ENCODE measurements around the gene DHX8. TPM values are rescaled to one million over a fixed set of nuclear protein-coding genes. Genes with fewer than 3 reads are reported as not detected.

DHX8 gene
- 100 to 1,000 TPM in 1 of 5 donors, 10 to 100 TPM in 4; 68.9 to 103 (median 76.1) TPM for total RNA-seq
- 44.3 TPM for total RNA-seq (2013)
- 90.5 to 153 (median 131) reads per million in 29 experiments for total RNA-seq

DNA sequence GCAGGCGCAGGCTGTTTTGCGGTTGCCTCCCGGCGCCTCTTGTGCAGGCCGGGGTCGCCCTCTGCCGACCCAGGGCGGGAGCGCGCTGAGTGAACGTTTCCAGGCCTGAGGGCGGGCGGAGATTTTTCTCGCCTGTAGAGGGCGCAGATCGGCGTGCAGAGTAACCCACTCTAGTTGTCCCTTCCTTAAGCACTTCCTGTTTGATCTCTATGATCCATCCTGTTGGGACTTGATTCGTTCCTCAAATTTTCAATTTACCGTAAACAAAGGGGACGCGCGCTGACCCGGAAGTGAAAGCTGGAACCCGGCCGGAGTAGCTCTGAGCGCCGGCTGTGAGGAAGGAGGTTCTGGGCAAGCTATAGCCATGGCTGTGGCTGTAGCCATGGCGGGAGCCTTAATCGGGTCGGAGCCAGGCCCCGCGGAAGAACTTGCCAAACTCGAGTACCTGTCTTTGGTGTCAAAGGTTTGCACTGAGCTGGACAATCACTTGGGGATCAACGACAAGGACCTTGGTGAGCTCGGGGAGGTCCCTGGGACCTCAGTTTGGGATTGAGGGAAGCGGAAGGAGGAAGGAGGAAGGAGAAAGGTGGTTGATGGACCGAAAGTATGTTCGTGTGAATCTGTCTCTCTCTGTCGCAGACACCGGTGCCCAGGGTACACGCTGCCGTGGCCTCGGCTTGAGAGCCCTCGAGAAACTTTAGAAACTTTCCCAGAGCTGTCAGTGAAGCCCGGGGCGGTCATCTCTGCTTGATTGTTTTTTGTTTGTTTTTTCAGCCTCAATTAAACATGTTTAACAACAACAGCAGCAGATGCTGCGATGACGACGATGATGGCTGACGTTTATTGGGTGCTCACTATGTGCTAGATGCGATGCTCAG, at the start of gene DHX8:
TSS of gene DHX8 (plus strand) at position 302 of the 878 bp plus-strand sequence. CDS start at position 365, 63 bp downstream.
- peak within 1 kb of the TSS; percentile 100 for H3K4me3 Mint-ChIP-seq
- H3K36me3 Mint-ChIP-seq = peaks cover 3% of the 10 kb centered on the region
- Histone ChIP-seq H3K9me3 (no peaks in the 10 kb centered on the region), H3K27ac (ENCODE audit: low read length) (peak within 1 kb of the TSS; percentile 70), H3K4me3 (ENCODE audit: control insufficient read depth in 1 of 2, extremely low read depth in 1 of 2, low read length in 1 of 2) (peak within 1 kb of the TSS; percentile 85 to 96), H3K36me3 (ENCODE audit: control insufficient read depth in 2 of 2, extremely low read depth in 1 of 2, insufficient read depth in 1 of 2, low read length in 1 of 2) (no peaks in the 10 kb centered on the region), H3K27me3 (replicated peaks in 1 of 2; ENCODE audit: control insufficient read depth in 2 of 2, extremely low read depth in 1 of 2, insufficient read depth in 2 of 2, low read length in 1 of 2) (no peaks in the 10 kb centered on the region), H3K4me1 (ENCODE audit: control insufficient read depth in 1 of 2, extremely low read depth in 1 of 2, insufficient read depth in 2 of 2, low read length in 2 of 2) (peaks cover 15 to 24% of the 10 kb centered on the region in 2 experiments)
- H3K27me3 Mint-ChIP-seq = no peaks in the 10 kb centered on the region
- ATAC-seq (replicated peaks in 1 of 4) = peak; percentile 95 to 99 (median 96)
- H3K9me3 Mint-ChIP-seq = no peaks in the 10 kb centered on the region
- ChIA-PET CTCF (interaction anchor here in 1 of 2 donors (0.6 to 3.5 kb wide), 29 partner anchors 12 to 1466 kb away, joined by 3 to 48 read pairs (median 4); partner anchors contain the start of genes ARL4D, DNAJC7, IFI35 and RPL27), POLR2A (interaction anchor here (0.7 to 2.5 kb wide), 8 partner anchors 96 to 182 kb away, joined by 3 to 34 read pairs (median 6); no protein-coding TSS in a partner anchor)
- peak; percentile 92 to 100 (median 98) for DNase-seq
- peak within 1 kb of the TSS; percentile 99 for H3K27ac Mint-ChIP-seq
- peaks cover 25 to 41% (median 39%) of the 10 kb centered on the region in 3 donors for H3K4me1 Mint-ChIP-seq
- under 1% methylated on average over 35 of the region's 51 CpGs for WGBS (ENCODE audit: insufficient coverage)

- no peak for ATAC-seq (replicated peaks in 1 of 4)
- Histone ChIP-seq H3K27ac (ENCODE audit: low read length) (no peak overlapping the region), H3K36me3 (ENCODE audit: control insufficient read depth in 2 of 2, extremely low read depth in 1 of 2, insufficient read depth in 1 of 2, low read length in 1 of 2) (no peaks in the 10 kb centered on the region), H3K4me1 (ENCODE audit: control insufficient read depth in 1 of 2, extremely low read depth in 1 of 2, insufficient read depth in 2 of 2, low read length in 2 of 2) (no peaks in the 10 kb centered on the region), H3K9me3 (no peaks in the 10 kb centered on the region), H3K4me3 (ENCODE audit: control insufficient read depth in 1 of 2, extremely low read depth in 1 of 2, low read length in 1 of 2) (no peak overlapping the region), H3K27me3 (replicated peaks in 1 of 2; ENCODE audit: control insufficient read depth in 2 of 2, extremely low read depth in 1 of 2, insufficient read depth in 2 of 2, low read length in 1 of 2) (peaks cover 0 to 18% of the 10 kb centered on the region in 2 experiments)
- CTCF ChIA-PET = no interaction called here
- no peak for DNase-seq
- Mint-ChIP-seq H3K27ac (no peak overlapping the region), H3K9me3 (no peaks in the 10 kb centered on the region), H3K4me1 (no peaks in the 10 kb centered on the region), H3K27me3 (peaks cover 29 to 35% of the 10 kb centered on the region in 2 donors), H3K4me3 (no peak overlapping the region), H3K36me3 (no peaks in the 10 kb centered on the region)
- 90% methylated on average over 2 of the region's 4 CpGs for WGBS (ENCODE audit: insufficient coverage)
- POLR2A ChIA-PET = no interaction called here
Observed at GRCh38 chr17:43434902-43435319, 48.9 kb upstream of the DHX8 start.

DNA sequence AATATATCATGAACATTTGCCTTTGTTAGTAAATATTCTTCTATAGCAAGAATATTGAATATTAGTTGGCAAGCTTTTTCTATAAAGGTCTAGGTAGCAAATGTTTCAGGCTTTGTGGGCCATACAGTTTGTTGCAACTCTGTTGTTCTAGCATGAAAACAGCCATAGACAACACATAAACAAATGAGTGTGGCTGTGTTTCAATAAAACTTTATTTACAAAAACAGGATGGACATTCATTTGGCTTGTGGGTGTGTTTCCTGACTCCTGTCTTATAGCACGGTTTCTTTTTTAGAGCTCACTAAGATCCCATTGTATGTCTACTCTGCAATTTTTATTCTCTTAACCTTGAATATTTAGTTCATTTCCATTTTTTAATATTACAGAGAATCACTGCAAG, 46.0 kb upstream of the DHX8 start:
- ChIA-PET CTCF (no interaction called here), POLR2A (no interaction called here)
- DNase-seq (no peak), ATAC-seq (replicated peaks in 1 of 4) (no peak)
- no peaks in the 10 kb centered on the region for H3K36me3 Mint-ChIP-seq
- H3K9me3 Mint-ChIP-seq = no peaks in the 10 kb centered on the region
- no peak overlapping the region for H3K27ac ChIP-seq (ENCODE audit: low read length)
- peaks cover 0 to 15% of the 10 kb centered on the region in 2 experiments for H3K27me3 ChIP-seq (replicated peaks in 1 of 2; ENCODE audit: control insufficient read depth in 2 of 2, extremely low read depth in 1 of 2, insufficient read depth in 2 of 2, low read length in 1 of 2)
- no CpG with 5 or more reads among the region's 1 CpG for WGBS (ENCODE audit: insufficient coverage)
- no peak overlapping the region for H3K4me3 Mint-ChIP-seq
- no peaks in the 10 kb centered on the region for H3K9me3 ChIP-seq
- H3K27ac Mint-ChIP-seq = no peak overlapping the region
- H3K4me3 ChIP-seq (ENCODE audit: control insufficient read depth in 1 of 2, extremely low read depth in 1 of 2, low read length in 1 of 2) = no peak overlapping the region
- H3K4me1 ChIP-seq (ENCODE audit: control insufficient read depth in 1 of 2, extremely low read depth in 1 of 2, insufficient read depth in 2 of 2, low read length in 2 of 2) = no peaks in the 10 kb centered on the region
- H3K27me3 Mint-ChIP-seq = peaks cover 24 to 25% of the 10 kb centered on the region in 2 donors
- H3K36me3 ChIP-seq (ENCODE audit: control insufficient read depth in 2 of 2, extremely low read depth in 1 of 2, insufficient read depth in 1 of 2, low read length in 1 of 2) = no peaks in the 10 kb centered on the region
- H3K4me1 Mint-ChIP-seq = no peaks in the 10 kb centered on the region

DNA sequence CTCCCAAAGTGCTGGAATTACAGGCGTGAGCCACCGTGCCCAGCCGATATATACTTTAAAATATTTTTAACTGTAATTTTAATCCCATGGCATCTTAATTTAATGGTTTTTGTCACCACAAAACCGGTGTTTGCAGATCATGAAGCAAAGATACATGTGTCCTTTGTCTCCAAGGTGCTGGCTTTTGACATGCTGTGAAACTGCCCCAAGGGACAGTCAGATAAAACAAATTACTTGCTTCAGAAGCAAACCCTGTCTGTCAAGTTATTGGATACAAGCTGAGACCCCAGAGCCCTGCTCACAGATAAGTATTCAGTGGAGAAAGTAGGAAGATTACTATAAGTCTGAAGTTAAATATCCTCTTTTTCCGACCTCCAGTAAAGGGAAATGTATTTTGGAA, 45.1 kb upstream of the DHX8 start:
- H3K4me1 ChIP-seq (ENCODE audit: control insufficient read depth in 1 of 2, extremely low read depth in 1 of 2, insufficient read depth in 2 of 2, low read length in 2 of 2) = no peaks in the 10 kb centered on the region
- no CpG with 5 or more reads among the region's 5 CpGs for WGBS (ENCODE audit: insufficient coverage)
- no peak overlapping the region for H3K4me3 Mint-ChIP-seq
- ChIA-PET POLR2A (interaction anchor here in 1 of 2 donors (0.6 kb wide), 1 partner anchor 154 kb away, joined by 3 read pairs; no protein-coding TSS in a partner anchor), CTCF (no interaction called here)
- no peaks in the 10 kb centered on the region for H3K36me3 ChIP-seq (ENCODE audit: control insufficient read depth in 2 of 2, extremely low read depth in 1 of 2, insufficient read depth in 1 of 2, low read length in 1 of 2)
- no peaks in the 10 kb centered on the region for H3K9me3 Mint-ChIP-seq
- H3K27ac ChIP-seq (ENCODE audit: low read length) = no peak overlapping the region
- no peak overlapping the region for H3K27ac Mint-ChIP-seq
- peaks cover 21 to 23% of the 10 kb centered on the region in 2 donors for H3K27me3 Mint-ChIP-seq
- H3K9me3 ChIP-seq = no peaks in the 10 kb centered on the region
- no peak overlapping the region for H3K4me3 ChIP-seq (ENCODE audit: control insufficient read depth in 1 of 2, extremely low read depth in 1 of 2, low read length in 1 of 2)
- H3K27me3 ChIP-seq (replicated peaks in 1 of 2; ENCODE audit: control insufficient read depth in 2 of 2, extremely low read depth in 1 of 2, insufficient read depth in 2 of 2, low read length in 1 of 2) = peaks cover 0 to 18% of the 10 kb centered on the region in 2 experiments
- ATAC-seq (replicated peaks in 1 of 4) (no peak), DNase-seq (no peak)
- H3K36me3 Mint-ChIP-seq = no peaks in the 10 kb centered on the region
- no peaks in the 10 kb centered on the region for H3K4me1 Mint-ChIP-seq

DNA sequence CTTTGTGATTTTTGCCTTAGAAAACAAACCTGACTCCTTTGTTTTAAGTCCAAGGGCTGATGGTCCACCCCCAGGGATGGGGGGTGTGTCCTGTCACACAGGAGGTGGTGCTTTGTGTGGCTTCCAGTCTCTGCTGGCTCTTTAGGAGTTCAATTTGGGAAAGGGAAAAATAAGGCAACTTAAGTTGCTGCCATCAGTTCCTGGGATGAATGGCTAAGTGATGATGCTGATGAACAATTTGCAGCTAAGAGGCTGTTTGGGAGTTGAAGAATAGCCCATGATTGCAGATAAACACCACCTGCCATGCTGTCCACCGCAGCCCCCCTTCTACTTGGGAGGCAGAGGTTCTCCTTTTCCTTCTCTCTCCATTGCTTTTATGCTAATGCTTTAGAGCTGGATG, 44.7 kb upstream of the DHX8 start:
- H3K4me3 ChIP-seq (ENCODE audit: control insufficient read depth in 1 of 2, extremely low read depth in 1 of 2, low read length in 1 of 2) = no peak overlapping the region
- Mint-ChIP-seq H3K27me3 (peaks cover 21 to 24% of the 10 kb centered on the region in 2 donors), H3K4me1 (no peaks in the 10 kb centered on the region), H3K27ac (no peak overlapping the region), H3K4me3 (no peak overlapping the region), H3K9me3 (no peaks in the 10 kb centered on the region), H3K36me3 (no peaks in the 10 kb centered on the region)
- H3K27ac ChIP-seq (ENCODE audit: low read length) = no peak overlapping the region
- H3K4me1 ChIP-seq (ENCODE audit: control insufficient read depth in 1 of 2, extremely low read depth in 1 of 2, insufficient read depth in 2 of 2, low read length in 2 of 2) = no peaks in the 10 kb centered on the region
- H3K27me3 ChIP-seq (replicated peaks in 1 of 2; ENCODE audit: control insufficient read depth in 2 of 2, extremely low read depth in 1 of 2, insufficient read depth in 2 of 2, low read length in 1 of 2) = peaks cover 0 to 17% of the 10 kb centered on the region in 2 experiments
- CTCF ChIA-PET = no interaction called here
- no peaks in the 10 kb centered on the region for H3K9me3 ChIP-seq
- H3K36me3 ChIP-seq (ENCODE audit: control insufficient read depth in 2 of 2, extremely low read depth in 1 of 2, insufficient read depth in 1 of 2, low read length in 1 of 2) = no peaks in the 10 kb centered on the region
- no CpG with 5 or more reads among the region's 1 CpG for WGBS (ENCODE audit: insufficient coverage)
- no peak for ATAC-seq (replicated peaks in 1 of 4)
- POLR2A ChIA-PET = interaction anchor here in 1 of 2 donors (0.6 kb wide), 1 partner anchor 153 kb away, joined by 3 read pairs; no protein-coding TSS in a partner anchor
- DNase-seq = no peak

DNA sequence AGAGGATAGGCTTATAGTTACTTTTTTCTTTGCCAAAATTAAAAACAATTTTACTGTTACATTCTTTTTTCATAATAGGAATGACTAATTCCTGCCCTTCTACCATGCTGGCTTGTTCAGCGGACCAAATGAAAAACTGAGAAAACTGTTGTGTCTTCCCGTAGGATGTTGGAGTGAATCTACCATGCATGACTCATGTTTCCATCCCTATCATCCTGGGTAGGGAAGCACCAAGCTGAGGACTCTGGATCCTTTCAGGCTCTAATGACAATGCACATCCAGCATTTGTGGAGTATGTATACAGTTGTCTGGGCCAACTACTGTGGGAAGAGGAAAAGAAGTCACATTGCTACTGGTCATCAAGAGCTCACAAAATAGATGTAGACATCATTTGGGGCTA, 41.1 kb upstream of the DHX8 start:
- DNase-seq (no peak), ATAC-seq (replicated peaks in 1 of 4) (no peak)
- H3K27ac ChIP-seq (ENCODE audit: low read length) = no peak overlapping the region
- H3K4me3 Mint-ChIP-seq = no peak overlapping the region
- H3K4me1 ChIP-seq (ENCODE audit: control insufficient read depth in 1 of 2, extremely low read depth in 1 of 2, insufficient read depth in 2 of 2, low read length in 2 of 2) = no peaks in the 10 kb centered on the region
- no peaks in the 10 kb centered on the region for H3K36me3 Mint-ChIP-seq
- no peaks in the 10 kb centered on the region for H3K9me3 ChIP-seq
- peaks cover 5% of the 10 kb centered on the region in 2 donors for H3K27me3 Mint-ChIP-seq
- H3K27me3 ChIP-seq (replicated peaks in 1 of 2; ENCODE audit: control insufficient read depth in 2 of 2, extremely low read depth in 1 of 2, insufficient read depth in 2 of 2, low read length in 1 of 2) = peaks cover 0 to 12% of the 10 kb centered on the region in 2 experiments
- no peak overlapping the region for H3K4me3 ChIP-seq (ENCODE audit: control insufficient read depth in 1 of 2, extremely low read depth in 1 of 2, low read length in 1 of 2)
- H3K36me3 ChIP-seq (ENCODE audit: control insufficient read depth in 2 of 2, extremely low read depth in 1 of 2, insufficient read depth in 1 of 2, low read length in 1 of 2) = no peaks in the 10 kb centered on the region
- H3K27ac Mint-ChIP-seq = no peak overlapping the region
- no peaks in the 10 kb centered on the region for H3K4me1 Mint-ChIP-seq
- POLR2A ChIA-PET = no interaction called here
- no peaks in the 10 kb centered on the region for H3K9me3 Mint-ChIP-seq
- CTCF ChIA-PET = interaction anchor here in 1 of 2 donors (0.7 kb wide), 1 partner anchor 324 kb away, joined by 3 read pairs; no protein-coding TSS in a partner anchor
- WGBS (ENCODE audit: insufficient coverage) = no CpG with 5 or more reads among the region's 2 CpGs

Measured in T-cell (primary cell).